NCI-H1417 treated with DMSO at 0.1 percent for 48 hours (cell line): ENCODE measurements around the gene UROC1.

Experiments
- DNase-seq: peaks from one replicate; lab custom pipeline; 2025; lab: John Stamatoyannopoulos, UW

Gene UROC1

DNA sequence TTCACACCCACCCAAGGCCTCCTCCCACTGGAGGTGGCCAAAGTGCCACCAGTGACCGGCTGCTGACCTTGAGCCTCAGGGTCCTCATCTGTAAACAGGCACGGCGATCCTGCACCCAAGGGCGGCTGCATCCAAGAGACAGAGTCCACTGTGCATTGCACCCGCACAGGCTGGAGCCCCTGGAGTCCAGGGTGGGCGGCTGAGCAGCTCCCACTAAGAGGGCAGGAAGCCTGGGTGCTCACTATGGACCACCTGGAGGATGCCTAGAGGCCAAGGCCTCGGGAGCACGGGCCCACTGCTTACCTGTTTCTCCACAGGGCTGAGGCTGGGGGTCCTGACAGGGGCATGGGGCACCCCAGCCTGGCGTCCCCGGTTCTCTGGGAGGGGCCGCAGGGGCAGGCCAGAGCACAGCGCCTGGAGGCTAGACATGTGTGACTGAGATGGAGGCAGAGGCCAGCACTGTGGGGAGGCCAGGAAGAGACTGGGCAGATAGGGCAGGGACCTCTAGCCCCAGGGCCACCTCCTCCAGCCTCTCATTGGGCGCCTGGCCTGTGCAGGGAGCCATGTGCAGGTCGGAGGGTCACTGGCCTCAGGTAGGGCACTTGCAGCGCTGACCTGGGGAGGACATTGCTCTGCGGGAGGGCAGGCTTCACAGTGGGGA, at the start of gene UROC1:
Gene UROC1 (minus strand): TSS at position 483 of the 661 bp plus-strand sequence. CDS start 54 bp downstream, at position 429.
- no peak for DNase-seq

DNA sequence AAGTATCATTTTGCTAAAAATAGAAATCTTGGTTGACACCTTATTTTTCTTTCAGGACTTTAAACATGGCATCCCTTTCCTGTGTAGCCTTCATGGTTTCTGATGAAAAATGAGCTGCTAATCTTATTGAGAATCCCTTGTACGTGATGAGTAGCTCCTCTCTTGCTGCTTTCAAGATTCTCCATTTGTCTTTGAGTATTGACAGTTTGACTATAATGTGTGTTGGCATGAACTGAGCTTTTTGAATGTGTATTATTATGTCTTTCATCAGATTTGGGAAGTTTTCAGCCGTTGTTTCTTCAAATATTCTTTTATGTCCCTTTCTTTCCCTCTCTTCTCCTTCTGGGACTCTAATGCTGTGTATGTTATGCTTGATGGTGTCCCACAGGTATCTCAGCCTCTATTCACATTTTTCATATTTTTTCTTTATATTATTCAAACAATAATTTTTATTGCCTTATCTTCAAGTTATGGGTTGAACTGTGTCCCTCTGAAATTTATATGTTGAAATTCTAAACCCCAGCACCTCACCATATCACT, 45.2 kb upstream of the UROC1 start:
- DNase-seq = no peak

- DNase-seq = no peak
Measured at GRCh38 chr3:126558336-126559071, 40.9 kb upstream of the UROC1 start, which contains the start of gene C3orf22. C3orf22 (minus strand) TSS chr3:126558932; CDS start chr3:126553390, 5,542 bp downstream.

GRCh38 chr3:126557761-126558160, 40.2 kb upstream of the UROC1 start:
- DNase-seq = no peak

DNA sequence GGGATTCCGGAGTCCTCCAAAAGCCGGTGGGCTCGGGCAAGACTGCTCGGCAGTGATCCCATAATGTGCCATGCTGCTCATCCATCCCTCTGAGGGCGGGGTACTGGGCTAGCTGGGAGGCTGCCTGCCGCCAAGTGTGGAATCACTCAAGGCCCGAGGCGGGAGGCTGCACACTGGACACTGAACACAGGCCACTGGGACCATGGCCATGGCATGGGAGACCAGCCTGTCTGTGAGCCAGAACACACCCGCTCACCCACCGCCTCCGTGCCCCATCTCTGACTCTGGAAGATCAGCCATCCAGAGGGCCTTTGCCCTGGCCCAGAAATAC, 39.8 kb upstream of the UROC1 start:
- no peak for DNase-seq

DNA sequence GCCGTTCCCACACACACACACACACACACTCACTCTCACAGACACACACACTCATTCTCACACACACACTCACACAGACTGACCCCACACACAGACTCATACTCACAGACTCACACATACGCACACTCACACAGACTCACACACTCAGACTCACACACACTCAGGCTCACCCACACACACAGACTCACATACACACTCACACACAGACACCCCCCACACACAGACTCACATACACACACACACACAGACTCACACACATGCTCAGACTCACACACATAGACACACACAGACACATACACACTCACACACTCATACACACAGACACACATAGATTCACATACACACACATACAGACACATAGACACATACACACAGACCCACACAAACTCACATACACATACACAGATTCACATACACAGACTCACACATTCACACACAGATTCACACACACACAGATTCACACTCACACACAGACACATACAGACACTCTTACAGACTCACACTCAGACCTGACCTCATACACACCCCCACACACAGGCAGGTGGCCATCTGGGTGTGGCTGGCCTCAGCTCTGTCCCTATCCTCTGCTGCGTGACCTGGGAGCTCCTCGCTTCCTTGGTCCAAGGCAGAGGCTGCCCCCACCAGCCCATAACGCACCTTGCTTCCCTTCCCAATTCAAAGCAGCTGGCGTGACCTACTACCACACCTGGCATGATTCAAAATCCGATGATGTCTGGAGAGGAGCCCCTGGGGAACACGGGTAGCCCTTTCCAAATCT, 39.3 kb upstream of the UROC1 start:
- DNase-seq = no peak

- no peak for DNase-seq
Measured at GRCh38 chr3:126555795-126556636, 38.4 kb upstream of the UROC1 start.

GRCh38 chr3:126554560-126555525, 37.3 kb upstream of the UROC1 start:
- DNase-seq = no peak

- DNase-seq = no peak
Measured at GRCh38 chr3:126553284-126554084, 35.9 kb upstream of the UROC1 start.

GRCh38 chr3:126552688-126553283, 35.2 kb upstream of the UROC1 start:
- no peak for DNase-seq

GRCh38 chr3:126551839-126552687, 34.5 kb upstream of the UROC1 start:
- no peak for DNase-seq

DNA sequence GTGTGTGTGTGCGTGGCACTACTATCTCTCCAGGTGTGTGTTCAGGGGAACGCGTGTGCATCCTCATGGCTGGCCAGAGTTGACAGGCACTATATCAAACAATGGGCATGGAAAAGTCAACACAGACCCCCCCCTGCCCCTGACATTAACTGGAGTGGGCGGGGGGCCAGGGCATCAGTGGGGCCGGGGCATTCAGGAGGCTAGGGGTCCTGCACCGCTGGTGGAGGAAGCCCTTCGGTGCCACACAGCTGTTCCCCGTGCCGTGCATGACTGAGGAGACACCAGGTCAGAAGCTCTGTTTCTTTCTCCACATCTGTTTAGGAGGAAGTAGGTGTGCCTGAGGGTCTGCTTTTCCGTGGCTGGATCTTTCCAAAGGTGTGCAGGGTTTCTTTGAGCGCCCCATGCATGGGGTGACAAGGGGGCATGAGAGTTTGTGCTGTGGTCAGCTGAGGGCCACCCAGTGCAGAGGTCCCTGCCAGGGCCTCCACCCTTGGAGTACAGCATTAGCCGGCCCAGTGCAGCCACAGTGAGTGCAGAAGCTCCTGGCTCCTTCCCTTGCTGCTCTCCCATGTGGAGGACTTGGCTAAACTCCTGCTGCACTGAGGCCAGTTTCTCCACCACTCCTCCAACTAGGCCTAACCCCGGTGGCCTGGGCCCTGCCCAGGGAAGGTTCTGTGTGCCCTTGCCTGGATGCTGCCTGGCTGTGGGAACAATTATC, 33.7 kb upstream of the UROC1 start:
- DNase-seq = no peak

- DNase-seq = no peak
Measured at GRCh38 chr3:126550488-126551051, 33.0 kb upstream of the UROC1 start.

DNA sequence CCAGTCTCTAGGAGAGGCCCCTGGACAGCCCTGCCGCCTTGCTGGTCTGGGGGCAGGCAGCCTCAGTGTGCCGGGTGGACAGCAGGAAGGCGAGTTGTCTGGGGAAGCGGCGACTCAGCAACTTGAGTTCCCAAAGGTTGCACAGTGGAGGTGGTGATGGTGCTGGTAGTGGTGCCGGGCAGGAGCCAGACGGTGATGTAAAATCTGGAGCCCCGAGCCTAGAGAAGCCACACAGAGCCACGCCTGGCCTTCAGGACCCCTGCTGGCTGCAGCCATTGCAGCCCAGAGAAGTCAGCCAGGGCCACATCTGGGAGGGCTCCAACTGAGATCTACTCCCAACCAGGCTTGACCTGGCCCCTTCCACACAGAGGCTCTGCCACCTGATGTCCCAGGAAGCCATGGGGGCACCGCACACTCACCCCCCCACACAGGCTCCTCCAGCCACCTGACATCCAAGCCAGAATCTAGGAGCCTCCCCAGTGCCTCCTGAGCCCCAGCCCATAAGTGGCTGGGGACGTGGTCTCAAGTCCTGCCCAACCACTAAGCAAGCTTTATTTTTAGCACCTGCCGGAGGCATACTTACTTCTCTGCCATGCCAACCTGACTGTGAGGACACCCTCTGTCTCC, 32.4 kb upstream of the UROC1 start:
- no peak for DNase-seq

DNA sequence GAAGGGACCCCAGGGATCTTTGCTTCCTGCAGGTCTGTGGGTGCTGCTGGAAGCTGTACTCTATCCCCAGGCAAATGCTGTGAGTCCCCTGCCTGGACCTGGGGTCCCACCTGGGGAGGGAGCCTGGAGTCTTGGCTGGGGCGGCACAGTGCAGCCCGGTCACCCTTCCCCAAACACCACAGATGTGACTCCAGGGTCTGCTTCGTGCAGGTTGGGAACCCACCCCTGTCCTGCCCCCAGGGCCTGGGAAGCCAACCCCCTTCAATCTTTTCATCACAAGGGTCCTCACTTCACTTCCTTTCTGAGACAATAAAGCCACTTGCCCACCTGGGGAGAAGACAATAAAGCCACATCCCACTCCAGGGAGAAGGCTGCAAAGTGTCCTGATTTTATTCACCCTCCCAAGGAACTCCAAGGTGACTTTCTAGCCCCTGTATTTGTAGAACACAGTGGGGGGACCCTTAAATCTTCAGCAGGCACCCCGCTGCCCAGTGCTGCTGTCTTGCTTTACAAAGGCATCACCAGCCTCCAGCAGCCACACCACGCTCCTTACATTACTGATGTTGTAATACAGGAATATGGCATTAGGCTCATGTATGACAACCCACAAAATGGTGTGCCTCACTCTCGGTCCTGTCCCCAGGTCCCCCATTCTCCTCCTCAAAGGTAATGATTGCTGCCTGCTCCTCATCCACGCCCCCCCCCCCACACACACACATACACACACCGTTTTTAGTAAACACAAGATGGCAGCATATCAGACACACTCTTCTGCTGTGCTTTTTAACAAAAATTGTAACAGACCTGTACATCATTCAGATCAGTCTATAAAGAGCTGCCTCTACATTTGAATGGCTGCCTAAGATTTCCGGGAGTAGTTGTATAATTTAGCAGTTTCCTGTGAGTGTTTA, 31.2 kb upstream of the UROC1 start:
- DNase-seq = no peak

GRCh38 chr3:126547721-126548120, 30.1 kb upstream of the UROC1 start:
- no peak for DNase-seq
